ENCODE results near the gene C11orf68. TPM values are rescaled to one million over a fixed set of nuclear protein-coding genes. Genes with fewer than 3 reads are reported as not detected.

C11orf68 gene
- total and polyA plus RNA-seq, 9 of the 15 experiments (the other 6 are each of a cell fraction or from before 2014, with no cell fraction given), result 3.6 to 35.9 (median 12.8) TPM

- TF ChIP-seq, protein P1, sequence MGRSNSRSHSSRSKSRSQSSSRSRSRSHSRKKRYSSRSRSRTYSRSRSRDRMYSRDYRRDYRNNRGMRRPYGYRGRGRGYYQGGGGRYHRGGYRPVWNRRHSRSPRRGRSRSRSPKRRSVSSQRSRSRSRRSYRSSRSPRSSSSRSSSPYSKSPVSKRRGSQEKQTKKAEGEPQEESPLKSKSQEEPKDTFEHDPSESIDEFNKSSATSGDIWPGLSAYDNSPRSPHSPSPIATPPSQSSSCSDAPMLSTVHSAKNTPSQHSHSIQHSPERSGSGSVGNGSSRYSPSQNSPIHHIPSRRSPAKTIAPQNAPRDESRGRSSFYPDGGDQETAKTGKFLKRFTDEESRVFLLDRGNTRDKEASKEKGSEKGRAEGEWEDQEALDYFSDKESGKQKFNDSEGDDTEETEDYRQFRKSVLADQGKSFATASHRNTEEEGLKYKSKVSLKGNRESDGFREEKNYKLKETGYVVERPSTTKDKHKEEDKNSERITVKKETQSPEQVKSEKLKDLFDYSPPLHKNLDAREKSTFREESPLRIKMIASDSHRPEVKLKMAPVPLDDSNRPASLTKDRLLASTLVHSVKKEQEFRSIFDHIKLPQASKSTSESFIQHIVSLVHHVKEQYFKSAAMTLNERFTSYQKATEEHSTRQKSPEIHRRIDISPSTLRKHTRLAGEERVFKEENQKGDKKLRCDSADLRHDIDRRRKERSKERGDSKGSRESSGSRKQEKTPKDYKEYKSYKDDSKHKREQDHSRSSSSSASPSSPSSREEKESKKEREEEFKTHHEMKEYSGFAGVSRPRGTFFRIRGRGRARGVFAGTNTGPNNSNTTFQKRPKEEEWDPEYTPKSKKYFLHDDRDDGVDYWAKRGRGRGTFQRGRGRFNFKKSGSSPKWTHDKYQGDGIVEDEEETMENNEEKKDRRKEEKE (IDR thresholded peaks at IDR 0.05; ENCODE audit: borderline replicate concordance in 1 of 2, control insufficient read depth in 1 of 2, low read depth in 2 of 2, low read length in 1 of 2), result no peak
- TF ChIP-seq ZNF274 (IDR thresholded peaks at IDR 0.05; ENCODE audit: borderline replicate concordance, low read depth, low read length) (no peak), MYBL2 (IDR thresholded peaks at IDR 0.05; ENCODE audit: low read depth) (no peak), MYBL2 (CRISPR knock-in tag; IDR thresholded peaks at IDR 0.05; ENCODE audit: borderline replicate concordance) (no peak), FOXJ2 (tag; IDR thresholded peaks at IDR 0.05) (no peak), IFI16 (CRISPR knock-in tag; IDR thresholded peaks at IDR 0.05) (no peak), ATF1 (CRISPR knock-in tag; IDR thresholded peaks at IDR 0.05) (no peak), ATF1 (tag; IDR thresholded peaks at IDR 0.05) (no peak), MAFG (tag; conservative IDR thresholded peaks at IDR 0.05) (no peak), NR4A1 (CRISPR knock-in tag; IDR thresholded peaks at IDR 0.05) (no peak; the same call in 1 of the 2 replicates), NR4A1 (tag; IDR thresholded peaks at IDR 0.05) (no peak), MYC (IDR thresholded peaks at IDR 0.05; ENCODE audit: low read depth, low read length) (no peak), MYC (CRISPR knock-in tag; IDR thresholded peaks at IDR 0.05; ENCODE audit: borderline replicate concordance, low read depth) (no peak), TBP (optimal IDR thresholded peaks at IDR 0.05; ENCODE audit: low read depth, low read length) (peak; percentile 59), FOXA3 (CRISPR knock-in tag; conservative IDR thresholded peaks at IDR 0.05 in 1 of 2, IDR thresholded peaks at IDR 0.05 in 1 of 2) (no peak; a peak in 1 of 4 replicates), SMC3 (conservative IDR thresholded peaks at IDR 0.05; ENCODE audit: insufficient read depth, low read depth, low read length) (no peak), NFIX (CRISPR knock-in tag; IDR thresholded peaks at IDR 0.05; ENCODE audit: low read depth) (no peak), PCBP2 (IDR thresholded peaks at IDR 0.05; ENCODE audit: low read depth, low read length, poor library complexity, severe bottlenecking) (no peak), FOS (IDR thresholded peaks at IDR 0.05; ENCODE audit: extremely low read depth, insufficient read length) (no peak), NFE2 (IDR thresholded peaks at IDR 0.05; ENCODE audit: low read depth) (no peak)
- TF ChIP-seq, protein P2, sequence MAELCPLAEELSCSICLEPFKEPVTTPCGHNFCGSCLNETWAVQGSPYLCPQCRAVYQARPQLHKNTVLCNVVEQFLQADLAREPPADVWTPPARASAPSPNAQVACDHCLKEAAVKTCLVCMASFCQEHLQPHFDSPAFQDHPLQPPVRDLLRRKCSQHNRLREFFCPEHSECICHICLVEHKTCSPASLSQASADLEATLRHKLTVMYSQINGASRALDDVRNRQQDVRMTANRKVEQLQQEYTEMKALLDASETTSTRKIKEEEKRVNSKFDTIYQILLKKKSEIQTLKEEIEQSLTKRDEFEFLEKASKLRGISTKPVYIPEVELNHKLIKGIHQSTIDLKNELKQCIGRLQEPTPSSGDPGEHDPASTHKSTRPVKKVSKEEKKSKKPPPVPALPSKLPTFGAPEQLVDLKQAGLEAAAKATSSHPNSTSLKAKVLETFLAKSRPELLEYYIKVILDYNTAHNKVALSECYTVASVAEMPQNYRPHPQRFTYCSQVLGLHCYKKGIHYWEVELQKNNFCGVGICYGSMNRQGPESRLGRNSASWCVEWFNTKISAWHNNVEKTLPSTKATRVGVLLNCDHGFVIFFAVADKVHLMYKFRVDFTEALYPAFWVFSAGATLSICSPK (IDR thresholded peaks at IDR 0.05; ENCODE audit: borderline replicate concordance), result no peak
- TF ChIP-seq, protein P3, sequence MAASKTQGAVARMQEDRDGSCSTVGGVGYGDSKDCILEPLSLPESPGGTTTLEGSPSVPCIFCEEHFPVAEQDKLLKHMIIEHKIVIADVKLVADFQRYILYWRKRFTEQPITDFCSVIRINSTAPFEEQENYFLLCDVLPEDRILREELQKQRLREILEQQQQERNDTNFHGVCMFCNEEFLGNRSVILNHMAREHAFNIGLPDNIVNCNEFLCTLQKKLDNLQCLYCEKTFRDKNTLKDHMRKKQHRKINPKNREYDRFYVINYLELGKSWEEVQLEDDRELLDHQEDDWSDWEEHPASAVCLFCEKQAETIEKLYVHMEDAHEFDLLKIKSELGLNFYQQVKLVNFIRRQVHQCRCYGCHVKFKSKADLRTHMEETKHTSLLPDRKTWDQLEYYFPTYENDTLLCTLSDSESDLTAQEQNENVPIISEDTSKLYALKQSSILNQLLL (CRISPR knock-in tag; IDR thresholded peaks at IDR 0.05; ENCODE audit: borderline replicate concordance), result no peak
Measured at GRCh38 chr11:65918211-65919140, at the start of gene C11orf68 (continued).
